ENCODE measurements around the gene CENPM. TPM values are rescaled to one million over a fixed set of nuclear protein-coding genes. Genes with fewer than 3 reads are reported as not detected.

The CENPM gene
- total and polyA plus RNA-seq, 9 of the 15 experiments (the other 6 are each of a cell fraction or from before 2014, with no cell fraction given): 11.3 to 67.7 (median 32.3) TPM

GRCh38 chr22:41966607-41967240 is 19.8 kb upstream of the CENPM start (continued):
- peak in 1 of 2 experiments; percentile 49; a peak in 2 of 4 replicates for TF ChIP-seq RAD21 (CRISPR knock-in tag; conservative IDR thresholded peaks at IDR 0.05 in 1 of 2, IDR thresholded peaks at IDR 0.05 in 1 of 2)
- no peak for TF ChIP-seq NFATC3 (IDR thresholded peaks at IDR 0.05)
- TF ChIP-seq RFX1 (IDR thresholded peaks at IDR 0.05): peak; percentile 58; the same call in 1 of the 2 replicates
- no peak for TF ChIP-seq ARID3B (CRISPR knock-in tag; IDR thresholded peaks at IDR 0.05; ENCODE audit: borderline replicate concordance)
- 0 out of 2 replicates have a peak, but pooled peaks have one; percentile 39 for TF ChIP-seq CTBP1 (IDR thresholded peaks at IDR 0.05; ENCODE audit: borderline replicate concordance)
- 0 out of 2 replicates have a peak, but pooled peaks have one; percentile 75 for TF ChIP-seq ZNF12 (CRISPR knock-in tag; IDR thresholded peaks at IDR 0.05)
- TF ChIP-seq CTCF (IDR thresholded peaks at IDR 0.05 in 2 of 3, conservative IDR thresholded peaks at IDR 0.05 in 1 of 3; ENCODE audit: insufficient read depth in 2 of 3, low read depth in 1 of 3, low read length in 3 of 3): peak; percentile 35 to 44 (median 39); a peak in 5 of 6 replicates
- TF ChIP-seq ZNF696 (CRISPR knock-in tag; conservative IDR thresholded peaks at IDR 0.05): no peak

All from K562 (cell line).